DMS153 (cell line): ENCODE results near the gene RBM20.
"Not testable (repeated sequence)": the region's sequence is repeated elsewhere in the genome, so short reads cannot be mapped to it uniquely, and the experiment has no call there.

Source experiments
- DNase-seq: peaks from one replicate; lab custom pipeline; 2025; lab: John Stamatoyannopoulos, UW

Gene RBM20

GRCh38 chr10:110643653-110644597 is at the start of gene RBM20:
RBM20 (plus strand) TSS chr10:110644336; CDS start chr10:110644455, 119 bp downstream.
- no peak for DNase-seq

GRCh38 chr10:110597476-110597875 is 46.7 kb upstream of the RBM20 start:
- DNase-seq = no peak

DNA sequence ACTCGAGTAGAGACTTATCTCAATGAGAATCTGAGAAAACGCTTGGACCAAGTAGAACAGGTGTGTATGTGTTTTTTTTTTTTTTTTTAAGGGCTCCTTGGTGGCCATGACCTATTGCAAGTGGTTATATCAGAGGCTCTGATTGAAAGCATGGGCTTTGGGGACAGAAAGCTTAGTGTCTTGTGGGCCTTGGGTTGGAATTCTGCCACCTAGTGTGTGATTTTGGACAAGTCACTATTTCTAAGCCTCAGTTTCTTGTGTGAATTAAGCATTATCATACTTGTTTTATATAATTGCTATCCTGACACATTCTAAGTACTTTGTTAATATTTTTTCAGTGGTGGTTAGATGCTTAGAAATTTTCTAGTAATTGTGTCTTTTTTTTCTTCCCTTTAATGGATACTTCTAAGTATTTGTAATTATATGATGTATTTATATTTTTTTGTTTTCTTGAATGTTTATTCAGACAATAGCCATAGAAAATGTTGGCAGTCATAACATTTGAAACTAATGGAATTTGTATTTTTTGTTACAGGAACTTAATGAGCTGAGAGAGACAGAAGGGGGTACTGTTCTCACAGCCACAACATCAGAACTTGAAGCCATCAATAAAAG is 43.5 kb upstream of the RBM20 start:
- no peak for DNase-seq

- DNase-seq = no peak
Measured at GRCh38 chr10:110601581-110601980, 42.6 kb upstream of the RBM20 start.

DNA sequence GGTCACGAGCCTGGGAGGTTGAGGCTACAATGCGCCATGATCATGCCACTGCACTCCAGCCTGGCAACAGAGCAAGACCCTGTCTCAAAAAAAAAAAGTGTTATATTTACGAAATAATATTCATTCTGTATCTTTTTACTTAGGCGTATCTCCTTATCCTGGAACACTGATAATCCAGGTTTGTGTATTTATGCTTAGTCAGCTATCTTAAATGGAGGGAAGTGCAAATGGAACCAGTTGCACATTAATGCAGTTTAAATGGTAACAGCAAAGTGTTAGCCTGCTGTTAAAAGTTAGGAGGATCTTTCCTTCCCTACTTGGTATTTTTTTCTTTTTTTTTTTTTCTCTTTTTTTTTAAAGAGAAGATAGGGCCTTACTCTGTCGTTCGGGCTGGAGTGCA is 36.0 kb upstream of the RBM20 start:
- DNase-seq = no peak

- peak; percentile 62 for DNase-seq
Measured at GRCh38 chr10:110609605-110610004, 34.5 kb upstream of the RBM20 start.

- peak; percentile 39 for DNase-seq
Measured at GRCh38 chr10:110610308-110610774, 33.8 kb upstream of the RBM20 start.

- DNase-seq = not testable (repeated sequence)
Measured at GRCh38 chr10:110610781-110611180, 33.4 kb upstream of the RBM20 start.

- no peak for DNase-seq
Measured at GRCh38 chr10:110612087-110612486, 32.0 kb upstream of the RBM20 start.

DNA sequence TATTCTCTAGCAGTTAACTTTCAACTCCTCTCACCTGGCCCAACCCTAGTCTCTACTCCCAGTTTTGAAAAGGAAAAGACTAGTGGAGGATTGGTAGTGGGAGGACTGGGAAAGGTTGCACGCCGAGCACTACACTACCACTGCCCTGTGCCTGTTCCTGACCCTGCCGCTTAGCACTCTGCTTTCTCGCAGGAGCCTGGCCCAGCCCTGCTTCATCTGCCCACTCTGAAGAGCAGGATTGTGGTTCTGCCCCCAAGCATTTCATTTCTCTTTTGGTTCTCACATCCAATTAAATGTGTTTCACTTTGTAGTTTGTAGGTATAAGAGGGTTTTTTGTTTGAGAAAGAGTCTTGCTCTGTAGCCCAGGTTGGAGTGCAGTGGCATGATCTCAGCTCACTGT is 31.5 kb upstream of the RBM20 start:
- no peak for DNase-seq

DNA sequence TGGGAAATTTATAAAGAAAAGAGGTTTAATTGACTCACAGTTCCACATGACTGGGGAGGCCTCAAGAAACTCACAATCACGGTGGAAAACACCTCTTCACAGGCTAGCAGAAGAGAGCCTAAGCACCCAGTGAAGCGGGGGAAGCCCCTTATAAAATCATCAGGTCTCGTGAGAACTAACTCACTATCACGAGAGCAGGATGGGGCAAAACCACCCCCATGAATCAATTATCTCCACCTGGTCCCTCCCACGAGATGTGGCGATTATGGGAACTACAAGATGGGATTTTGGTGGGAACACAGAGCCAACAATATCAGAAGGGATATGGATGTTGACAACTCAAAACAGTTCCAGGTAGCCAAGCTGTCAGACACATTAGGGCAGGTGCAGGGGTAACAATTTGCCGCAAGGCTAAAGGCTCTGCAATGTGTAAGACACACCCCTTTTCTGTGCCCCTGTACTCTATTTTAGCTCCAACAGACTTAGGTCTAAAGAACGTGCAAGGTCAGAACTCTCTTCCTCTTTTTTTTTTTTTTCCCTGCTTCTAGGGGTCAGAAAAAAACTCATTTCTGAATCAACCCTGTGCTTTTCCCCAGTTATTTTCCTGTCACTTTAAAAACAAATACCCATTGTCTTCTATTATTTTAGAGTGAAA is 30.7 kb upstream of the RBM20 start:
- DNase-seq = no peak

DNA sequence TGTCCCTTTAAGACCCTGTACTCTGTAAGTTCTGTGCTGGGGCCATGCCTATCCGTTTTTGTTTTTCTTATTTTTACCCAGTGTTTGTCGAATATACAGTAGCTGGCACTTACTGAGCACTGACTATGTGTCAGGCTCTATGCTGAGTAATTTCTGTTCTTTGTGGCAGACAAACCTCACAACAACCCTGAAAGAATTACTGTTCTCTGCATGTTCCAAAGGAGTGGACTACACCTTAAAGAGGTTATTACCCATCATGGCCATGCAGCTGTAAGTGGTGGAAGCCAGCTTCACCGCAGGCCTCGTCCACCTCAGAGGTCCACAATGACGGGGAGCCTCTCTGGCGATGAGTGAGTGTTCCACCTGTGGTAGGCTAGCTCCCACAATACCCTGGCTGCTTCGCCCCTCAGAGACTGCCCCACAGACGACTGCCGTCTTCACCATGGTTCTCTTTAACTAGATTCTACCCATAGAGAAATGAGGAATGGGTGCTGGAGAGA is 30.1 kb upstream of the RBM20 start:
- DNase-seq = no peak

- DNase-seq = no peak
Measured at GRCh38 chr10:110615057-110615747, 28.9 kb upstream of the RBM20 start.

- no peak for DNase-seq
Measured at GRCh38 chr10:110616493-110617033, 27.6 kb upstream of the RBM20 start.

- peak; percentile 66 for DNase-seq
Measured at GRCh38 chr10:110617425-110618229, 26.5 kb upstream of the RBM20 start.

DNA sequence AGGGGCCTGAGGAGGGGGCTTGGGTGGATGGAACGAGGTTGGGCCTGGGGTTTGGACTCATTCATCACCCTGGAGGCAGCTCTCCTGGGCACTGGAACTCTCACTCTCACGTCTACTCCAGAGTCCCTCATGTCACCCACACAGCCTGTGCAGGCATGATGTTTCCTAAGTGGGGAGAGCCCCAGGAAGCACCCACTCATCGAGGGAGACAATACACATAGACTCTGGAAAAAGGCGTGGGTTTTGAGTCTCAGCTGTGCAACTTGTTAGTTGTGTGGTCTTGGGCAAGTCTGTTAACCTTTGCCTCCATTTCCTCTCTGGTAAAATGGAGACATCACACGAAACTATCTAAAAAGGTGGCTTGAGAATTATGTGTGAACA is 25.9 kb upstream of the RBM20 start:
- DNase-seq = no peak

DNA sequence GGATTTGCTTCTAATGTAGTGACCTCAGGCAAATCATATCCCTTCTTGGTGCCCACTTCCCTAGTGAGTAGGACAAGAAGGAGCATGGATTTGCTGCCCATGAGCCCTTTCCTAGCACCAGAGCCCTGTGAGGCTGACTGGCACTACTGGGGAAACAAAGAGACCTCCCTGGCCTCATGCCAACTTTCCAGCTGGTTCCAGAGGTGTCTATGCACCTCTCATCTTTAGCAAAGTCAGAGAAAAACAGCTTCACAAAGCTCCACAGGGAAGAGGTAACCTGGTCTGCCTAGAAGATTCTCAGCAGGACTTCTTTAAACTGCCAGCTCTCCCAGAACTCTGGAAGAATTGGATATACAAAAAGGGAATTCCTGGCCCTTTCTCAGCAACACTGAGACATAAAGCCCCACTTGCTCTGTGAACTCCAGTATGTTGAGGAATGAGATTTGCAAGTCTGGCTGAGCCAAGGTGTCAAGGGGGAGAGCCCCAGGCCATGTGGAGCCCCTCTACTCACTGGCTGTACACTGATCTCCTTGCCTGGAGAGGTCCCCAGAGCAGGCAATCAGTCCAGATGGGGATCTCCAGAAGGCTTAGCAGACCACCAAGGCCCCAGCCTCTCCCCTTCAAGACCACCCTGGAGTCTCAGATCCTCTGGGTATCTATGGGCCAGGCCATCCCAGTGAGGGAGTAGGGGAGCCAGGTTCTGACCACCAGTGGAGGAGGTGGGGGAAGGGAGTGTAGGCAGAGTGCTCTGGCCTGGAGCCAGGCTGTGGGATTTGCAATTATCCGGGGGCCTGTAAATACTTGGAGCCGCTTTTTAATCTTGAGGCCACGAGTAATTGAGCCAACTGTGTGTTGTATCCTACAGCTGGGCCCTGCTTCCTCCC is 24.4 kb upstream of the RBM20 start:
- DNase-seq = no peak

DNA sequence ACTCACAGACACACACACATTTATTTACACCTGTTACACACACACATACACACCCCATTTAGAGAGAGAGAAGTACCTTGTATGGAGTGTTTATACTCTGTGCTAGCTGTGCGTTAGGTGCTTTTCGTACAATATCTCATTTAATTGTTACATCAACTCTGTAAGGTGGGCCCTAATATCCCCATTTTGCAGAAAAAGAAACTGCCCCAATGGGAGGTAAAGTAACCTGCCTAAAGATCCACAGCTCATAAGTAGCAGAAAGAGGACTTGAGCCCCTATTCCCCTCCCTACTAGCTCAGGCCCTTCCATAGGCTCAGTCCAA is 23.8 kb upstream of the RBM20 start:
- no peak for DNase-seq

GRCh38 chr10:110623316-110623715 is 20.8 kb upstream of the RBM20 start:
- not testable (repeated sequence) for DNase-seq

DNA sequence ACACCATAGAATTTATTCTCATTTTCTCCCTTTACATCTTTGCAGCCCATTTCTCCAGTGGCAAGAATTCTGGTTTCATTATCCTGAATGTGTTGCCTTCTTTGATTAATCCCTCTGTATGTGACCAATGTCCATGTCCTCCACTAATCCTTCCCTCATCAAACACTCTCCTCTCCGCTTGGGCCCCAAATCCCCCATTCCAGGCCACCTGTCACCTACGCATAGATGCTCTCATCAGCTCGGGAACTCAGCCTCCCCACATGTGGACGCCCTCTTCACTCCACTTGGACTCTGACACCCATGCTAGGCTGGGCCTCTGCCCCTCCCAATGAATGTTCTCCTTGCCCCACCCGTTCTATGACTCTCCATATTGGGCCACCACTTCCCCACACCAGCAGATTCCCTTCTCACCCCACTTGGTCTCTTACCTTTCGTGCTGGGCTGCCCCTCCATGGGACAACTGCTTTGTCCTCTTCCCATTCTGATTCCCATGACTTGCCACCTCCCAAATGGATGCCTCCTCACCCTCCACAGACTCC is 18.7 kb upstream of the RBM20 start:
- no peak for DNase-seq
